ENCODE results near the gene CALCA.
"Not testable (repeated sequence)": the region's sequence is repeated elsewhere in the genome, so short reads cannot be mapped to it uniquely, and the experiment has no call there.

The CALCA gene
- long read RNA-seq, donor 1, transcript CALCA-201 (4 exons, 843 nt): major isoform, 8 of 35 reads
- long read RNA-seq, donor 1, partial matches to known transcripts: 20 of 35 reads
- long read RNA-seq, donor 1, other reads (novel, unspliced or antisense): 6 of 35 reads
- long read RNA-seq, donor 2, partial matches to known transcripts: 0 of 5 reads
- long read RNA-seq, donor 2, other reads (novel, unspliced or antisense): 0 of 5 reads
- long read RNA-seq, donor 3, partial matches to known transcripts: 5 of 5 reads
- long read RNA-seq, donor 3, other reads (novel, unspliced or antisense): 0 of 5 reads
- long read RNA-seq, donor 4, partial matches to known transcripts: 9 of 11 reads
- long read RNA-seq, donor 4, other reads (novel, unspliced or antisense): 0 of 11 reads
- long read RNA-seq, donor 5, transcript CALCA-201 (4 exons, 843 nt): major isoform, 7 of 8 reads
- long read RNA-seq, donor 5, partial matches to known transcripts: 0 of 8 reads
- long read RNA-seq, donor 5, other reads (novel, unspliced or antisense): 0 of 8 reads
- long read RNA-seq, donor 6, partial matches to known transcripts: 0 of 5 reads
- long read RNA-seq, donor 6, other reads (novel, unspliced or antisense): 0 of 5 reads
- long read RNA-seq, donor 7, transcript CALCA-201 (4 exons, 843 nt): major isoform, 6 of 14 reads
- long read RNA-seq, donor 7, partial matches to known transcripts: 7 of 14 reads
- long read RNA-seq, donor 7, other reads (novel, unspliced or antisense): 0 of 14 reads
- long read RNA-seq, donor 8, transcript CALCA-201 (4 exons, 843 nt): major isoform, 5 of 5 reads
- long read RNA-seq, donor 8, partial matches to known transcripts: 0 of 5 reads
- long read RNA-seq, donor 8, other reads (novel, unspliced or antisense): 0 of 5 reads

- peak; percentile 56 for DNase-seq
Observed at GRCh38 chr11:14971865-14972580, at the start of gene CALCA. Gene CALCA (minus strand): TSS chr11:14972351. CDS start chr11:14971192, 1,159 bp downstream.

GRCh38 chr11:15016200-15016599, 44.0 kb upstream of the CALCA start:
- DNase-seq: no peak

- DNase-seq: no peak
Observed at GRCh38 chr11:15011776-15012345, 39.7 kb upstream of the CALCA start.

GRCh38 chr11:15010865-15011264, 38.7 kb upstream of the CALCA start:
- no peak for DNase-seq

- no peak for DNase-seq
Observed at GRCh38 chr11:15006139-15006759, 34.1 kb upstream of the CALCA start.

- DNase-seq: not testable (repeated sequence)
Observed at GRCh38 chr11:14988133-14988532, 16.0 kb upstream of the CALCA start.

- DNase-seq: no peak
Observed at GRCh38 chr11:14981507-14981906, 9.4 kb upstream of the CALCA start.

- DNase-seq: no peak
Observed at GRCh38 chr11:14980854-14981253, 8.7 kb upstream of the CALCA start.

GRCh38 chr11:14977101-14977880, 5.1 kb upstream of the CALCA start:
- DNase-seq: no peak

GRCh38 chr11:14975252-14975587, 3.1 kb upstream of the CALCA start:
- peak; percentile 39 for DNase-seq

GRCh38 chr11:14974515-14975251, 2.5 kb upstream of the CALCA start:
- peak; percentile 76 for DNase-seq

GRCh38 chr11:14973621-14974514, 1.7 kb upstream of the CALCA start:
- DNase-seq: peak; percentile 78

- DNase-seq: no peak
Observed at GRCh38 chr11:14972581-14973495, 687 bp upstream of the CALCA start.

- peak; percentile 29 for DNase-seq
Observed at GRCh38 chr11:14969901-14970323, 2.2 kb downstream of the CALCA start.

GRCh38 chr11:14967581-14968243, 4.4 kb downstream of the CALCA start:
- peak; percentile 6 for DNase-seq

GRCh38 chr11:14956111-14956510, 16.0 kb downstream of the CALCA start:
- no peak for DNase-seq

- no peak for DNase-seq
Observed at GRCh38 chr11:14954581-14954980, 17.6 kb downstream of the CALCA start.

Data from right kidney (tissue), 9 donors.